WERI-Rb-1 (cell line): ENCODE results near the gene NAA60.

Experiments used
- DNase-seq: peaks from one replicate; pipeline ENCODE4 v3.0.0-alpha.2; 2020
- H3K27ac ChIP-seq: fragments of 250-450 bp; sonication (Bioruptor Pico); 2 replicates; pipeline ENCODE4 v1.5.1; 2020; ENCODE audit warnings: mild to moderate bottlenecking, moderate library complexity
- H3K27me3 ChIP-seq: fragments of 250-450 bp; sonication (Bioruptor Pico); 2 replicates; pipeline ENCODE4 v1.5.1; 2021; ENCODE audit warnings: mild to moderate bottlenecking, low read depth, moderate library complexity; ENCODE audit not compliant: insufficient read depth, severe bottlenecking
- H3K36me3 ChIP-seq: fragments of 250-450 bp; sonication (Bioruptor Pico); 2 replicates; pipeline ENCODE4 v1.5.1; 2020; ENCODE audit warnings: mild to moderate bottlenecking, moderate library complexity
- H3K4me3 ChIP-seq: 2 replicates; pipeline ENCODE4 v1.5.1; 2011; ENCODE audit warnings: low read depth, mild to moderate bottlenecking, control low read depth, low read length
- H3K9me3 ChIP-seq: fragments of 250-450 bp; sonication (Bioruptor Pico); 2 replicates; pipeline ENCODE4 v1.5.1; 2021; ENCODE audit warnings: mild to moderate bottlenecking, moderate library complexity; ENCODE audit not compliant: severe bottlenecking
- TF ChIP-seq, protein P1 (sequence below): IDR thresholded peaks from 2 replicates; pipeline ENCODE4 v1.5.1; 2011; ENCODE audit warnings: low read depth, mild to moderate bottlenecking, control low read depth, inconsistent platforms, low read length

NAA60 gene

DNA sequence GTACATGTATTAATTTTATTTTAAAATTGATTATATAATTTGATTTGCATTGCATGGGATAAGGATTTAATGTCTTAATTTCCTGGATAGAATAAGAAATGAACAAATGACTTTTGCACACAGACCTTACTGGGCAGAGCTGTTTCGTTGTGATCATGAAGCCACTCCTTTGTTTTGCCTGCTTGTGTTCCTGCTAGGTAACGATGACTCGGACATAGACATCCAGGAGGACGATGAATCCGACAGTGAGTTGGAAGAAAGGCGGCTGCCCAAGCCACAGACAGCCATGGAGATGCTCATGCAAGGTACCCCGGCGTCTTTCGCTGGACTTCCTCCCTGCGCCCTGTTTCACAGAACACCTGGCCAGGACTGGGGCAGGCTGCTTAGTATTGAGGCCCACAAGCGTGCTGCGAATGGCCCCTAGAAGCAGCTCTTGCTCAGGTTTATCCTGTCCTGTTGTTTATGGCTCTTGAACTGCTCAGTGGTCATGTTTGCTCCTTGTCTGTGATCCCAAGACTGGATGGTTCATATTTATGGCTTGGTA, 87.0 kb downstream of the NAA60 start:
- TF ChIP-seq, protein P1, sequence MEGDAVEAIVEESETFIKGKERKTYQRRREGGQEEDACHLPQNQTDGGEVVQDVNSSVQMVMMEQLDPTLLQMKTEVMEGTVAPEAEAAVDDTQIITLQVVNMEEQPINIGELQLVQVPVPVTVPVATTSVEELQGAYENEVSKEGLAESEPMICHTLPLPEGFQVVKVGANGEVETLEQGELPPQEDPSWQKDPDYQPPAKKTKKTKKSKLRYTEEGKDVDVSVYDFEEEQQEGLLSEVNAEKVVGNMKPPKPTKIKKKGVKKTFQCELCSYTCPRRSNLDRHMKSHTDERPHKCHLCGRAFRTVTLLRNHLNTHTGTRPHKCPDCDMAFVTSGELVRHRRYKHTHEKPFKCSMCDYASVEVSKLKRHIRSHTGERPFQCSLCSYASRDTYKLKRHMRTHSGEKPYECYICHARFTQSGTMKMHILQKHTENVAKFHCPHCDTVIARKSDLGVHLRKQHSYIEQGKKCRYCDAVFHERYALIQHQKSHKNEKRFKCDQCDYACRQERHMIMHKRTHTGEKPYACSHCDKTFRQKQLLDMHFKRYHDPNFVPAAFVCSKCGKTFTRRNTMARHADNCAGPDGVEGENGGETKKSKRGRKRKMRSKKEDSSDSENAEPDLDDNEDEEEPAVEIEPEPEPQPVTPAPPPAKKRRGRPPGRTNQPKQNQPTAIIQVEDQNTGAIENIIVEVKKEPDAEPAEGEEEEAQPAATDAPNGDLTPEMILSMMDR: no peak
- H3K4me3 ChIP-seq: no peak overlapping the region
- no peak for DNase-seq
- peaks cover 34% of the 10 kb centered on the region for H3K36me3 ChIP-seq
- no peak overlapping the region for H3K27ac ChIP-seq
- H3K27me3 ChIP-seq: no peaks in the 10 kb centered on the region
- no peaks in the 10 kb centered on the region for H3K9me3 ChIP-seq

- Histone ChIP-seq H3K4me3 (no peak overlapping the region), H3K9me3 (no peaks in the 10 kb centered on the region), H3K36me3 (peaks cover 40% of the 10 kb centered on the region), H3K27ac (no peak overlapping the region), H3K27me3 (no peaks in the 10 kb centered on the region)
- no peak for DNase-seq
- TF ChIP-seq, protein P1: no peak
Observed at GRCh38 chr16:3532741-3533140, 89.3 kb downstream of the NAA60 start.

- TF ChIP-seq, protein P1: no peak
- Histone ChIP-seq H3K9me3 (no peaks in the 10 kb centered on the region), H3K4me3 (no peak overlapping the region), H3K27me3 (no peaks in the 10 kb centered on the region), H3K36me3 (peaks cover 30% of the 10 kb centered on the region), H3K27ac (no peak overlapping the region)
- no peak for DNase-seq
Observed at GRCh38 chr16:3534126-3534525, 90.6 kb downstream of the NAA60 start.

DNA sequence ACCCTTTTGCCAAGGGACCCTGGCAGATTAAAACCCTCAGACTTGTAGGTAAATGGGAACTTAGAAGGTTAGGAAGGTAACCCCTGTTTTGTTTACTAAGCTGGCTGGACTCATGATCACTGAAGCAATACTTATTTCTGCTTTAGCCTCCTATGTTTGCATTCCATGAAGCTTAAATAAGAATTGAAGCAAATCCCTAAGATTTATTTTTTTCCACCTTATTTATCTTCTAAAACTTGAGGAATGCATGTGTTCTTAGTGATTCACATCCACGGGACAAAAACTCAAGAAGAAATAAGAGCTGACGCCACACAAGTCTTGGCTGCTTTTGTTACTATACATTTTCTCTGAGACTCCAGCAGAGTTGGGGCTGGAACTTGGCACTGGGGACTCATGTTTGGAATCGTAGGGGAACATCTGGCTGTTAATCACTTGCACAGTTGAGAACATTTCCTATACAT, 92.8 kb downstream of the NAA60 start:
- Histone ChIP-seq H3K27me3 (no peaks in the 10 kb centered on the region), H3K4me3 (no peak overlapping the region), H3K27ac (no peak overlapping the region), H3K9me3 (no peaks in the 10 kb centered on the region), H3K36me3 (peaks cover 22% of the 10 kb centered on the region)
- TF ChIP-seq, protein P1: no peak
- no peak for DNase-seq
